Stimulated activated CD8-positive, alpha-beta memory T cell treated with anti-CD3 and anti-CD28 coated beads, Interleukin-7, amount 100 ng/mL, for 24 hours (primary cell): Measurements from ENCODE around the gene SNAPIN.
"Not testable (repeated sequence)": the region's sequence is repeated elsewhere in the genome, so short reads cannot be mapped to it uniquely, and the experiment has no call there.

Experiments
- DNase-seq: peaks from one replicate; pipeline ENCODE4 v3.0.0-alpha.2; 2020; ENCODE audit warnings: low read depth

The SNAPIN gene

GRCh38 chr1:153647346-153647714 is 11.2 kb upstream of the SNAPIN start:
- DNase-seq = no peak

DNA sequence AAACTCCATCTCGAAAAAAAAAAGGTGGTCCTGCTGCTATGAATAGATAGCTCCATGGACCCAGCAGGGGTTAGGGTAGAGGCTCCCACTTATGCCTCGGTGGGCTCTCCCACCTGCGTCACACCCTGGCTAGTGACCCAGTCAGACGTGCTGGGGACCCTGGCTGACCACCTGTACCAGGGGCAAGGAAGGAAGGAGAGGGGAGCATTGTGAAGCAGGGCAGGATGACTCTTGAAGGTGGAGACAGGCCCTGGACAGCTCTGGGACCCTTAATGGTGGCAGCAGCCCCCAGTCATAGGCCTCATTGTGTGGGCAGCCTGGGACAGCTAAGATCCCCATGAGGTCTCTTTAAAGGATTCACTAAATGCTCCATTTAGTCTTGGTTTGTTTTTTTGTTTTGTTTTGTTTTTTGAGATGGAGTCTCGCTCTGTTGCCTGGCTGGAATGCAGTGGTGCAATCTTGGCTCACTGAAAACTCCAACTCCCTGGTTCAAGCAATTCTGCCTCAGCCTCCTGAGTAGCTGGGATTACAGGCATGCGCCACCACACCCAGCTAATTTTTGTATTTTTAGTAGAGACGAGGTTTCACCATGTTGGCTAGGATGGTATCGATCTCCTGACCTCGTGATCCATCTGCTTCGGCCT is 10.4 kb upstream of the SNAPIN start:
- DNase-seq = no peak

DNA sequence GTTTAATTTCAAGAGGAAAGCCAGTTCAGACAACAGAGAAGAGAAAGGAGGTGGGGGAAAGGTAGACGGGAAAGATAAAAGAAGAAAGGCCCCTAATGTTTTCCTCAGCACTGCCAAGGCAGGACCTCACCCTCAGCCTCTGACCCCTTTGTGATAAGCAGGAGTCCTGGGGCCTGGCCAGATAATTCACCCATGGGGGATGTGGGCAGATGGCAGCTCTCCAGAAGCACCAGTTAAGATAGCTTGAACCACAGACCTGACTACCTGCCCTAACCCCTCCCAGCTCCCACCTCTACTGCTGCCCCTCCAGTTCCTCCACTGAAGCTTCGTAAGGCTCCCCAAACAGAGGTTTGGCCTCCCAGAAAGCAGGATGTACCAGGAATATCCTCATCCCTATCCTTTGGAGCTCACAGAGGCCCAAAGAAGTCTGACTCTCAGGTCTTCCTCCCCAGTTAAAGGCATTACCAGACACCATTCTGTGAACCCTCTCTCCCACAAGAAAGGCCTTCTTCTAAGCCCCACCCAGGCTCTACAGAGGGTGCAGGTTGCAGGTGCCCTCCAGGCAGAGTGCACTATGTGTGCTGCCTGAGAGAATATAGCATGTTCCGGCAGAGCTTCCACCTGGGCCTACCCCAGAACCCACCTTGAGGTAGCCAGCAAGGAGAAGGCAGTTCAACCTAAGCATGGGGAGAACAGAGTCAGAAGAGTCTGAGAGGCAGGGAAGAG is 9.2 kb upstream of the SNAPIN start:
- no peak for DNase-seq

DNA sequence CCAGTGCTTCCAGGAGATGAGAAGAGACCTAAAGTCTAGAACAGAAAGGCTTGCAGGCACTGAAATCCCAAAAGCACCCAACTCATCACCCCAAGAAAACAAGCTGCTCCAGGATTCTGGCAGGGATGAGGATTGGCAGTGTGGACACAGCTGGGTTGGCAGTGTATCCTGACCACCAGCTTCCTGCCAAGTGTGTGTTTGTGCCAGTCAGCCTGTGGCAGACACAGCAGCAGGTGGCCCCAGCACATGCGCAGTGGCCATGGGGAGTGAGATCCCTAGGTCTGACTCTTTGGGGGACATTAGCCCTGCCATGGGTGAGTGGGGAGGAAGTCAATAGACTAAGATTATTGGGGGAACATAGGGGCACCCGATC is 8.7 kb upstream of the SNAPIN start:
- no peak for DNase-seq

- DNase-seq = no peak
These were observed 6.7 kb upstream of the SNAPIN start for GRCh38 chr1:153651771-153652170.

GRCh38 chr1:153652805-153653500 is 5.5 kb upstream of the SNAPIN start:
- no peak for DNase-seq

GRCh38 chr1:153655333-153655732 is 3.2 kb upstream of the SNAPIN start:
- no peak for DNase-seq

DNA sequence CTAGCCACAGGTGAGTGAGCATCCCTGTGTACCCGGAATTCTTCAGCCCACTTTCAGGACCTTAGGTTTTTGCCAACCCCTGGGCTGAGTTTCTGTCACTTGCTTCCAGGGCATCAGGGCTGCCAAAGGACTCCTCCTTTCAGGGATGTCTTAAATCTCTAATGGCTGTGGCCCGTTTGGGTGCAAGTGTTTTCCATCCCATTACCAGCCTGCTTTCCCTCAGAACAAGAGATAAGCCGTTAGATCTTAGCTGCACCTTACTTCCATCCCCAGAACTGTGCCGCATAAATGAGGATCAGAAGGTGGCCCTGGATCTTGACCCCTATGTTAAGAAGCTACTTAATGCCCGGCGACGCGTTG is 652 bp downstream of the SNAPIN start:
- DNase-seq = no peak

GRCh38 chr1:153659656-153660055 is 1.2 kb downstream of the SNAPIN start:
- no peak for DNase-seq

- DNase-seq = no peak
These were observed 2.7 kb downstream of the SNAPIN start for GRCh38 chr1:153661111-153661708.

- no peak for DNase-seq
These were observed 3.8 kb downstream of the SNAPIN start for GRCh38 chr1:153662269-153662668.

- DNase-seq = no peak
These were observed 4.7 kb downstream of the SNAPIN start for GRCh38 chr1:153663211-153663610.

- no peak for DNase-seq
These were observed 8.9 kb downstream of the SNAPIN start for GRCh38 chr1:153667439-153667838.

- DNase-seq = not testable (repeated sequence)
These were observed 10.2 kb downstream of the SNAPIN start for GRCh38 chr1:153668672-153669071.

DNA sequence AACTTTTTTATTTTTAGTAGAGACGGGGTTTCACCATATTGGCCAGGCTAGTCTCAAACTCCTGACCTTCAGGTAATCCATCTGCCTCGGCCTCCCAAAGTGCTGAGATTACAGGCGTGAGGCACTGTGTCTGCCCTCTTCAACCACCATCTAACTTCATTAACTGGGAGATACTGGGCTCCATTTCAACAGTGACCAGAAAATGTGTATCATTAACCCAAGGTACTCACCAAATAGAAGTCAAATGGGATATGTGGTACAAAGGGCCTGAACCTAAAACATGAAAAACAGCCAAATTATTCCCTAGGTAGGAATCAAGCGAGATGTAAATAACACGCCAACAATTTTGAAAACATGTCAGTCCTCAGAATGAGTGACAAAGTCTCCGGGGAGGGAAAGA is 11.1 kb downstream of the SNAPIN start:
- DNase-seq = no peak

- no peak for DNase-seq
These were observed 11.9 kb downstream of the SNAPIN start for GRCh38 chr1:153670257-153670858.

- DNase-seq = peak; percentile 92
These were observed 12.5 kb downstream of the SNAPIN start, which contains the start of gene ILF2 for GRCh38 chr1:153670859-153671627. Gene ILF2, minus strand, starts transcription at chr1:153670993. Its CDS starts 71 bp downstream, at chr1:153670922.

DNA sequence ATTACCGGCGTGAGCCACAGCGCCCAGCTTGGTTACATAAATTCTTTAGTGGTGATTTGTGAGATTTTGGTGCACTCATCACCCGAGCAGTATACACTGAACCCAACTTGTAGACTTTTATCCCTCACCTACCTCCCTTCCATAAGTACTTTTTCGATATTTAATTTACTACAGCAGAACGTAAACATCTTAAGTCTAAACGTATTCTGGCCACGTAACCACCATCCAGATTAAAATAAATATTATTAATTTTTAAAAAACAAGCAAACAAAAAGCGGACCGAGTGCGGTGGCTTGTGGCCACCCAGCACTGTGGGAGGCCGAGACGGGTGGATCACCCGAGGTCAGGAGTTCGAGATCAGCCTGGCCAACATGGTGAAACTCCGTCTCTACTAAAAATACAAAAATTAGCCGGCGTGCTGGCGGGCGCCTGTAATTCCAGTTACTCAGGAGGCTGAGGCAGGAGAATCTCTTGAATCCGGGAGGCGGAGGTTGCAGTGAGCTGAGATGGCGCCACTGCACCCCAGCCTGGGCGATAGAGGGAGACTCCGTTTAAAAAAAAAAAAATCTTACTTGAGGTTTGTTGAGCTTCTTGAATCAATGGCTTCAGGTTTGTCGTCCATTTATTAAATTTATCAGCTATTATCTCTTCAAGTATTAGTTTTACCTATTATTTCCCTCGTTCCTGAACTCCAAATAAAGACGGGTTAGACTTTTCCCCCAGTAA is 13.3 kb downstream of the SNAPIN start:
- DNase-seq = not testable (repeated sequence)

GRCh38 chr1:153673511-153673910 is 15.0 kb downstream of the SNAPIN start:
- DNase-seq = no peak

DNA sequence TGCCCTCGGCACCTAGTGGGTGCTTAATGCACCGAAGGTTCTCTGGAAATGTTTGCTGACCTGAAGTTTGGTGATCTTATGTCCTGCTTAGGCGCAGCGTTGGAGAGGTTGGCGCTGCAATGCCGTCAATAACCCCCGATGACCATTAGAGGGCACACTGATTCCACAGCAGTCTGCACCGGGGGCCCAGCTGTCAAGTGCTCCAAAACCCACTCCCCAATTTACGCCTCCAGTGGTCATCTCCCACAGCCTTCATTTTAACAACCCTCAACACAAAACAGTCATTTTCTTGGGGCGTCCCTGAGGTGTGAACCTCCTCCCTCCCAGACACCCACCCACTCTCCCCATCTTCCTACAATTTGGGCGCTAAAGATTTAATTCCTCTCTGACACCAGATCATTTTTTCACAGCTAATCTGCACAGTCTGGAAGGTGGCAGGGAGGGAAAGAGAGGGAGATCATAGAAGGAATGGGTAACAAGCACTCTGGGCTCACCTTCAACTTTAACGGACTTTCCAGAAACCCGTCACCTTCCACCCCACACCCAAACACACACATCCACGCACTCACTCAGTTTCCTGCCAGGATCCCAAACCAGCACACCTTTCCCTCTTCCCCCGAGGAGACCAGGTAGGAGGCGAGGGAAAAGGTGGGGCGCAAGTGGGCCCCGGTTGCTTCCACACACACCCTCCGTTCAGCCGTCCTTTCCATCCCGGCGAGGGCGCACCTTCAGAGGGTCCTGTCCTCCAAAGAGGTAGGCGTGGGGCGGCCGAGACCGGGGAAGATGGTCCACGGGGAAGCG is 19.4 kb downstream of the SNAPIN start:
- no peak for DNase-seq
